ENCODE results near the gene CRTAC1.

The CRTAC1 gene

DNA sequence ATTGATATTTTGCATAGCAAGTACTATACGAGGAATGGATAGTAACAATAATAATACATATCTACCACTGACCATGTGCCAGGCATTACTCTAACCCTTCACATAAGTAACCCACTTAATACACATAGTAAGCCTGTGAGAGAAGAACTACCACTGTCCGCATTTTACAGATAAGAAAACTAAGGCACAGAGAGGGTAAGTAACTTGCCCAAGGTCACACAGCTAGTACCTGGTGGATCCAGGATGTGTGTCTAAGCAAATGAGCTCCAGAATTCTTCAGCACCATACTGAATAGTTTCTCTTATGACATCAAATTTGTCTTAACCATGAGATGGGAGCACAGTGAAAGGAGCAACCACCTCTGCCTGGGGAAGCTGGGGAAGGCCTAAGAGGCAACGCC is 10.2 kb downstream of the CRTAC1 start:
- DNase-seq (ENCODE audit: low spot score) = no peak
- in situ Hi-C loops (cut with MboI; ENCODE audit: low pct_unique_long_range_greater_than_20kb, low sequenced_read_pairs, unreplicated experiment) = no loop called here
- TF ChIP-seq, protein P1, sequence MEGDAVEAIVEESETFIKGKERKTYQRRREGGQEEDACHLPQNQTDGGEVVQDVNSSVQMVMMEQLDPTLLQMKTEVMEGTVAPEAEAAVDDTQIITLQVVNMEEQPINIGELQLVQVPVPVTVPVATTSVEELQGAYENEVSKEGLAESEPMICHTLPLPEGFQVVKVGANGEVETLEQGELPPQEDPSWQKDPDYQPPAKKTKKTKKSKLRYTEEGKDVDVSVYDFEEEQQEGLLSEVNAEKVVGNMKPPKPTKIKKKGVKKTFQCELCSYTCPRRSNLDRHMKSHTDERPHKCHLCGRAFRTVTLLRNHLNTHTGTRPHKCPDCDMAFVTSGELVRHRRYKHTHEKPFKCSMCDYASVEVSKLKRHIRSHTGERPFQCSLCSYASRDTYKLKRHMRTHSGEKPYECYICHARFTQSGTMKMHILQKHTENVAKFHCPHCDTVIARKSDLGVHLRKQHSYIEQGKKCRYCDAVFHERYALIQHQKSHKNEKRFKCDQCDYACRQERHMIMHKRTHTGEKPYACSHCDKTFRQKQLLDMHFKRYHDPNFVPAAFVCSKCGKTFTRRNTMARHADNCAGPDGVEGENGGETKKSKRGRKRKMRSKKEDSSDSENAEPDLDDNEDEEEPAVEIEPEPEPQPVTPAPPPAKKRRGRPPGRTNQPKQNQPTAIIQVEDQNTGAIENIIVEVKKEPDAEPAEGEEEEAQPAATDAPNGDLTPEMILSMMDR (IDR thresholded peaks at IDR 0.05; ENCODE audit: extremely low read depth, insufficient read depth, missing control alignments) = no peak

DNA sequence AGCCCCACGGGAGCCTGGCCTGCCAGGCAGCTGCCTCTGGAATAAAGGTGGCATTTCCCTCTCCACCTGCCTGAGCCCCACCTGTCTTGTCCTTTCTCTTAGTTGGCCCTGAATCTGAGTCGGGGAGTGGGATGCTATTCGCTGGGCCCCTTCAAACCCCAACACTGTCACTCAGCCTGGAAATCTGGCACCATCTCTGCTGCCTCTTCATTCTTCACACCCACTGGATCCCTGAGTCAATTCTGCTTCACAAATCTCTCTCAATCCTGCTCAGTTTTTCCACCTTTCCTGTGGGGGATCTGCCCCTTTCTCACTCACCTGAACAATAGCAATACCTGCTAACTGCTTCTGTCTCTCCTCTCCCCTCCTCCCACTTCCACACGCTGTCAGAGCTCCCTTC is 10.6 kb downstream of the CRTAC1 start:
- no peak for DNase-seq (ENCODE audit: low spot score)
- in situ Hi-C loops (cut with MboI; ENCODE audit: low pct_unique_long_range_greater_than_20kb, low sequenced_read_pairs, unreplicated experiment) = no loop called here

DNA sequence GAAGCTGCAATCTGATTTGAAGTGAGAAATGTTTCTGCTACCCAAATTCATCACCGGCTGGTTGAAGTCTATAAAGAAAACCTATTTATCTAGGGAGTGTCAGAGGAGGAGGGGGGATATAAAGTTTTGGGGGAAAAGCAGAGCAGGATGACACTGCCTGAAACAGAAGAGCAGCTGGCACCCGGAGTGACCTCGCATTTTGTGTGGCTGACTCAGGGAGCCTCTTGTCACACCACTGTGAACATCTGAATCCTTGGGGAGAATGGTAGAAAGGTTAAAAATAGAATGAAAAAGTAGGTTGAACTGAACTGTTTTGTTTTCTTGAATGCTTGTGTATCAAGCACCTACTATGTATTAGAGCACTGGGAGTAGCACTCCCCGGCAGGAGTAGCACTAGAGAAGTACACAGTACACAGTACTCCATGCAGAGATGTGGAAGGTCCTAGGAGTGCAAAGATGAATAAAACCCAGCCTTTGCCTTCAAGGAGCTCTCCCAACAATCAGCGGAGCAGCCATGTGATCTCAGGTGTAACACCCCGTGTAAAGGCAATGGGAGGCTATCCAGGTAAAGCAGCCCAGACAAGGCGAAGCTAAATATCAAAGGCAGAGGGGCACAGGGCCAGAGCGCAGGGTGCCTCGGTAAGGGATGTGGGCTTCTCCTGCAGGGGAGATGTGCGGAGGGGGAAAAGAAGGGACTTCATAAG is 13.5 kb downstream of the CRTAC1 start:
- in situ Hi-C loops (cut with MboI; ENCODE audit: low pct_unique_long_range_greater_than_20kb, low sequenced_read_pairs, unreplicated experiment) = no loop called here
- TF ChIP-seq, protein P1 (IDR thresholded peaks at IDR 0.05; ENCODE audit: extremely low read depth, insufficient read depth, missing control alignments) = no peak
- no peak for DNase-seq (ENCODE audit: low spot score)

More for the DNA sequence above, 10.6 kb downstream of the CRTAC1 start:
- TF ChIP-seq, protein P1 (IDR thresholded peaks at IDR 0.05; ENCODE audit: extremely low read depth, insufficient read depth, missing control alignments) = no peak

DNA sequence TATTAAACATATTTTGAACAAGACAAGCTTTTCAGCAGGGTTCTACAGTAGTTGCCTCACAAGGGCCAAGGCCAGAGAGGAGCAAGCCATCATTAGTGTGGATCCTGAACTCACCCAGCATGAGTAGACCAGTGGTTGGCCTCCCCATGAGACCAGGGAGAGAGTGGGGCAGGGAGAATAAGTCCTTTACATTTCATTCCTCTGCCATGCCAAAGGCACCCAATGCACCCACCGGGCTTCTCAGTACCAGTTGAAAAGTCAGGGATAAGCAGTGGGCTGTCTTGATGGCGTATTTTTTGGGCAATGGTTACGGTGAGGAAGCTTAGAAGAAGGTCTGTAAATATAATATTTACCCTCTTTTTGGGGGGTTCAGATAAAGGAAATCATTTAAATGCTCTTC is 16.6 kb downstream of the CRTAC1 start:
- no peak for DNase-seq (ENCODE audit: low spot score)
- TF ChIP-seq, protein P1 (IDR thresholded peaks at IDR 0.05; ENCODE audit: extremely low read depth, insufficient read depth, missing control alignments) = no peak
- in situ Hi-C loops (cut with MboI; ENCODE audit: low pct_unique_long_range_greater_than_20kb, low sequenced_read_pairs, unreplicated experiment) = no loop called here

DNA sequence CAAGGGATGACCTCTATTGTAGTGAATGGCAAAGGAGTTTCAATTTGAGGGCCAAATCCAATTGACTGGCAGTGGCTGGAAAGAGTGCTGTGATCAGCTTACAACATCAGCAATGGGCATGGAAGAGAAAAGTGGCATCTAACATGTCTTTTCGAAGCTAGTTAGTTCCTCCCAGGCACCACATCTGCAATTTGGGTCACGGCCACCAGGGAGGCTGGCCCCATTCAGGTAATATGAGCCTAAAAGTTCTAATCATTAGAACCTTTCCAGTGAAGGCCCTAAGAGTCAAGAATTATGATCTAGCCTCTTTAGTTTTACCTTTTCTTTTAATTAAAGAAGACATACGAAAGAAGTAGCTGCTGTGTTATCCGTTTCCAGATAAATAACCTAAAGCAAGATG is 17.3 kb downstream of the CRTAC1 start:
- no peak for DNase-seq (ENCODE audit: low spot score)

DNA sequence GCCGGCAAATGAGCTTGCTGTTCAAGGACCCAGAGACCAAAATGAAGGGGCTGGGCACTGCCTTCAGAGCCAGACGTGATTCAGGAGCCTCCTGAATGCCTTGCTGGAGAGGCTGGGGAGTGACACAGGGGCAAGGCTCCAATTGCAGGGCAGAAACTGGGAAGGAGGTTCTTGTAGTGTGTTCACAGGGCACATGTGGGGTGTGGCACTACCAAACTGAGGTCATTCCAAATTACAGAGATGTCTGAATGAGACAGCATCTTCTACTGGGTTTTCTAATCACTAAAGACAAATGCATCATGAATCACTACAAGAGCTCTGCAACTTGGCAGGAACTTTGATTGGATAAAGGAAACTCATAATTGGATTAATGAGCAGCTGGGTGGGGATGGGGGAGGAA is 17.8 kb downstream of the CRTAC1 start:
- TF ChIP-seq, protein P1 (IDR thresholded peaks at IDR 0.05; ENCODE audit: extremely low read depth, insufficient read depth, missing control alignments) = no peak
- in situ Hi-C loops (cut with MboI; ENCODE audit: low pct_unique_long_range_greater_than_20kb, low sequenced_read_pairs, unreplicated experiment) = no loop called here
- DNase-seq (ENCODE audit: low spot score) = no peak

More for the DNA sequence above, 17.3 kb downstream of the CRTAC1 start:
- in situ Hi-C loops (cut with MboI; ENCODE audit: low pct_unique_long_range_greater_than_20kb, low sequenced_read_pairs, unreplicated experiment) = no loop called here
- TF ChIP-seq, protein P1 (IDR thresholded peaks at IDR 0.05; ENCODE audit: extremely low read depth, insufficient read depth, missing control alignments) = no peak
